ENCODE results near the gene MTG2.

MTG2 gene

DNA sequence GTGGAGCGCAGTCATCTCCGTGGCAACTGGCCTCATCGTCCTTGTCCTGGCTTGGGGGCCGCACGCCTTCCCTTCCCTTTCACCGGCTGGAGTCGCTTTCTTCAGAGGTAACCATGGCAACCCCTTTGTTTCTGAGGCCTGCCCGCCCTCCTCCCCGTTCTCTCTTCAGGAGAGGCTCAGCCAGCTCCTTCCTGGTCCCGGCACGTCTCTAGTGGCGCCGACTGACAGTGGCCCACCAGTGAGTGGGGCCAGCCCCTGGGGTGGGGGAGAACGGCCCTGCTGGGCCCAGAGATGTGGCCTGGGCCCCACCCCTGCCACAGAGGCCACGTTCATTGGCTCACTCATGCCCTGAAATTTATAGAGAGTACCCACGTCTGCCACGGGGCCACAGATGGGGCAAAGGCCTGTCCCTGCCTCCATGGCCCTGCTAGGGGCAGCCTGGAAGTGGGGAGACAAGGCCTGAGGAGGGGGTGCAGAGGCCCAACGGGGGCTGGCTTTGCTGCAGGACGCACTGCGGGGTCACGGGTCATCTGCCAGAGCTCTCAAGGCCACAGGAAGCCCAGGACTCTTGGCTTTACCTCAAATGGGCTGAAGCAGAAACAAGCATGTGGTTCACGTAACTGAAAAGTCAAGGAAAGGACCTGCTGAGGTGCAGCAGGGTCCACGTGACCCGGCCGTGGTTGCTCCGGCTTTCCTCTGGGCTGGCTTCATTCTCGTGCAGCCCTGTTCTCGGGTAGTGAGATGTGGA lies 54.1 kb downstream of the MTG2 start:
- DNase-seq: no peak

DNA sequence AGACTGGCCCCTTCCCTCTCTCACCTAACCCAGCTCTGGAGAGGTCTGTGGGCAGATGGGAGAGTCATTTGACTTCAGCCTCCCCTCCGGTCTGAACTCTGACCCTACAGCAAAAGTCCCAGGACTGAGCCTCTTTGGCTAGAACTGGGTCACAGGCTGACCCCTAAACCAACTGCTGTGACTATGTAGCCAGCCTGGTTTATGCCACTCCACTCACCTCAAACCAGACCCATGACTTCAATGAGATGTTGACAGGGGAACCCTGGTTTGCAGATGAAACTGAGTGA lies 54.6 kb downstream of the MTG2 start:
- DNase-seq: no peak

DNA sequence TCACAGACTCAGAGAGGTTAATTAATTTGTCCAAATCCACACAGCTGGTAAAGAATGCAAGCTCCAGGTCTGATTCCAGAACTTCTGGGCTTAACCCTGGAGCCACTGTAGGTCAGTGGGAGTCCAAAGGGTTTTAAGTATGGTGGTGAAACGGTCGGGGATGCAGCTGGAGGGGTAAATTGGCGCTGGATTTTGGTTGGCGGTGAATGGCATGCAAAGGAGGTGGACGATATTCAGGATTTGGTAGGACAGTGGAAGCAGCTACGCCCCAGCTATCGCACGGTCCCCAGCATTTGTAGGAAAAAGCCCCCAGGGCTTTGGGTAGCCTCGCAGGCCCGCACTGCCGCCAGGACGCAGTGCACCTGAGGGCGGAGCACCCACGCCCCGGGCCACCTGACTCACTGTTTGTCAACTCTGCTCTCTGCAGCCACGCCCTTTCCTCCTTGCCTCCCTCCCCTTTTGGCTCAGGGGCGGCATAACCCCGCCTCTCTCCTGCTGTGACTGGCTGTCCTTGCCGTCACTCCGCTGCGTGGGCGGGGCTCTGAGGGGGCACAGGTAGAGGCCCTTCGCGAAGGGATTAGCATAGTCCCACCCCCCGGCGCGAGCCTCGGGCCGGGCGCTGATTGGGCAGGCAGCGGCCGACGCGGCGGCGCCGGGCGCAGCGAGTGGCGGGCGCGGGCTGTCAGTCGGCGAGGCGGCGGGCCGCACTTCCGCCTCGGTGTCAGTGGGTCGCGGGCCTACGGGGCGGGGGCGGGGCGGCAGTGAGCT lies 55.2 kb downstream of the MTG2 start, which contains the start of gene OSBPL2:
Gene OSBPL2 (plus strand): TSS at position 721 of the 768 bp plus-strand sequence. CDS start 17,664 bp downstream, outside the sequence.
- DNase-seq: peak; percentile 100

DNA sequence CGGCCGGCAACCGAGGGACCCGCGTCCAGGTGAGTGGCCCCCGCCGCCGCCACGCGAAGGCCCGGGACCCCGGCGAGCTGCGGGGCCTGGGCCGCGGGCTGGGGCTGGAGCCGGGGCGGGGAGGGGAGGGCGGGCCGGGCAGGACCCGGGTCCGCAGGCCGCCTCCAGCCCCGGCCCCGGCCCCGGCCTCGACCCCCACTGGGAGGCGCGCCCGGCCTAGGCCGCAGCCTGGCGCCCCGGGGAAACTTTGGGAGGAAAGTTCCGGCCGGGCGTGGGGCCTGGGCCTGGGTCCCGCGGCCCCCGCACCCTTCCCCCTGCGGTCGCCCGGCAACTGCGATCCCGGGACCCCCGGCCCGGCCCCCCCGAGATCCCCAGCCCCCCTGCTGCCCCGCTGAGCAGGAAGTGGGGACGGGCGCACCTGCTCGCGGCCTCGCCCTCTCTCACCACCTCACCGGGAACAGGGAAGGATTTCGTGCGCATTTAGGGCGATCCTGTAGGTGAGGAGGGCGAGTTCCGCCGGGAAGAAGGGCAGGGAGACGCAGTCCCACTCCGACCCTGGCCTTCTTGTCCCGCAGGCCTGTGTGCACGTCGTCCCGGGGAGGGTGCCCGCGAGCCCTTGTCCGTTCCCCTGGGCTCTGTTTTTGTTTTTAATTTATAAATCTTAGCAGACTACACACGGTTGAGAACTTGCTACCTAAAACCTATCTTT lies 55.9 kb downstream of the MTG2 start:
- DNase-seq: peak; percentile 6

DNA sequence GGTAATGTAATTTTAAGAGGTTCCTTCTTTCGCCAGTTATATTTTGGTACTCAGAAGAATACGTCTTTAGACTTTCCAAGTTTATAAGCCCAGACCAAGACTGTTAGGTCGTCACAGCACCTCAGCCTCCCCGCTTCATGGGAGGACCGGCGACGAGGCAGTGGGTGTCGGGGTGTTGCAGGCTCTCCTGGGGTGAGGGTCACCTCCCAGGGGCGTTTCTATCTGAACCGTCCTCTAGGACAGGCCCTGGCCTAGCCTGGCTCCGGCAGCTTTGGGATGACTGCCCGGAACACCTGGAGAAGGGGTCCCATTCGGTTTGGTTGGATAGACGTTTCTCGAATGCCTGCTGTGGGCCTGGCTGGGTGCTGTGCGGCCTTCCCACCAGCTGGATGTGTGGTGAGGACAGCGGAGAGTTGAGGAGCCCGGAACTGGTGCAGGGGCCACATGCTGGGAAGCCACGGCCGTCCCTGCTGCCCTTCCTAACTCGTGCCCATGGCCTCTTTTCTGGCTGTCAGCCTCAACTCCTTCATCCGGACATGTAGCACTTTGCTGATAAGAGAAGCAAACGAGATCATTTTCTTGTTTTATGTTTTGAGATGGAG lies 56.6 kb downstream of the MTG2 start:
- no peak for DNase-seq

DNA sequence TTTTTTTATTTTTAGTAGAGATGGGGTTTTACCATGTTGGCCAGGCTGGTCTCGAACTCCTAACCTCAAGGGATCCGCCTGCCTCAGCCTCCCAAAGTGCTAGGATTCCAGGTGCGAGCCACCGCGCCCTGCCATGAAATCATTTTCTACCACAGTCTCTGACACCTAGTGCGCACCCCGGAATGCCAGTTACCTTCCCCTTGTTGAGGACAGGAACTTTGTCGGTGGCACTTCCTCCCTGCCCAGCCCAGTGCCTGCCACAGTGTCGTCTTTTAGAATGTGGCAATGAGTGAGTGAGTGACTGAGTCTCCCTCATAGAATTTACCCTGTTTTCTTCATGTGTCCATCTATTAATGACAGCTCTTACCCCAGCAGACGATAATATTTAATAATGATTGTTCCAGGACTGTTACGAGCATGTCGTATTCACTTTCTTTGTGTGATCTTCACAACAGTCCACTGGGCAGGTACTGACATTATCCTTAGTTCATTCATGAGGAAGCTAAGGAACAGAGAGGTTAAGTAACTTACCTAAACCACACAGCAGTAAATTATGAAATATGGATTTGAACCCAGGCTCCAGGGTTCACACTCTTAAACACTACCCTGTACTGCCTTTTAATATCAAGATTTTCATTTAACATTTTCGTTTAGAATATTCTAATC lies 57.3 kb downstream of the MTG2 start:
- no peak for DNase-seq

DNA sequence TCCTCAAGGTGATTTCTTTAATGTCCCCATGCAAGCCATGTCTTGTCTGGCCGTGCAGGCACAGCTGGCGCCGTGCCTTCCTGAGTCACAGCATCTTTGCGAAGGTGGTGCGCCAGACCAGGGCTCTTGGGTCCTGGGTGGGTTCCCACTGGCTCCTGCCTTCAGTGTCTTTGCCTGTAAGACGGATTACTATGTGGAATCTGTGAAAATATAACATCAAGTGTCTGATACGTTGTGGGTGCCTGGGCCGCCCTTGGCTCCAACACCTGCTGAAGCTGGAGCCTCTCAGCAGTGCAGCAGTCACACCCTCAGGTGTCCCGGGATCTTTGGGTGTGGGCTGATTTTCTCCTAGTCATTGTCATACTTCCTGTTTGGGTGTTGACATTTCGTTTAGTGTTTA lies 58.7 kb downstream of the MTG2 start:
- DNase-seq: no peak

DNA sequence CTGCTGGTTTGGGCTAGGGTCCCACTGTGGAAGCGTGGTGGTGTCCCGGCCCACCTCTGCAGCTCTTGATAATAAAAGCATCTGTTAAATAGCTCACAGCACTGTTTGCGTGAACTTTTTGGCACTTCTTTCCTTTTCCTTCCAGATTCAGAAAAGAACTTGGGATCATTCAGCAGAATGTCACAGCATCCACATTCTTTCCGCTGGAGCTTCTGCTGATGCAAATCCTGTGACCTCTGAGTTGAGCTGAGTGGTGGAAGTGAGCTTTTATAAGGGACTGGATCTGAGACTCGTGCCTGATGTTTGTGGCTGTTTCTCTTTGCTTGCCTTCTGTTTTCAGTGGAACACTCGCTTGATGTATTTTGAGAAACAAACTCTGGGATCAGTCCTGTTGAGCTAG lies 59.3 kb downstream of the MTG2 start:
- DNase-seq: no peak

DNA sequence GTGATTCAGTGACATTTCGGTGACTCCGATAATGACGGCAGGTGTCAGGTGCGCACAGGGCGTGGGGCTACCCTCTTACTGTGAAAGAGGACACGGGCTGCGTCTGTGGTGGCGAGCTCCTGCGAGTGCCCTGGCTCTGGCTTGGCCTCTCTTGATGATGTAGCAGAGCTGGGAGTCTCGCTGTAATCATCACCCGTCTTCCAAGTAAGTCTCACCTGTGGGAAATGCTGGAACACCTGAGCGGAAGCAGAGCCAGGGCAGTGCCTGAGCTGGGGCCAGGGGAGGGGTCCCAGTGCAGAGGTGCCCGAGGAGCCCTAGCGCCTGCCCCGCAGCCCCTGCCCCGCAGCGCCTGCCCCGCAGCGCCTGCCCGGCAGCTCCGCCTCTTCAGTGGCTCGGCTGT lies 60.3 kb downstream of the MTG2 start:
- DNase-seq: no peak

DNA sequence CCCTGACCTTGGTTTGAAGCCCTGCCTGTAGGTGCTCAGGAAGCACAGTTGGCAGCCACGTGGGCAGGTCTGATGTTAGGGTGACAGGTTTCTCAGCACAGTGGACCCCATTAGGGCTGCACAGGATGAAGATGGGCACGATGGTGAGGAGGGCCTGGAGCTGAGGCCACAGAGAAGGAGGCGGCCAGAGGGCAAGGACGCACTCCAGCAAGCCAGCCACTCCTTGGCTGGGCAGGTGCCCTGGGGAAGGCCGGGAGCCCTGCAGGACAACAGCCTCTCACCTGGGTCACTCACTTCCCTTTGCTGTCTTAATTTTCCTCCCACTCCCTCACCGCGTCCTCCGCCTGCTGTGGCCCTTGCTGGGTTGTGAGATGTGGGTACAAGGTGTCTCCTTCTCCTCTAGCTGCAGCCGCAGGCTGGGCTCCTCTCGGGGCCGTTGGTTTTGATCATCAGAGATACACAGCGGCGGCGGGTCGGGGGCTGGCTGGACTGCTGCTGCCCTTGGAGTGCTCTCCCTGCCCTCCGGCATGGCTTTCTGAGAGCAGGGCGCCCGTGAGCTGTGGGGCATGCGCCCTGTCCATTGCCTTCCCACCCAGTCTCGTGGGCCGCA lies 61.2 kb downstream of the MTG2 start:
- DNase-seq: no peak

DNA sequence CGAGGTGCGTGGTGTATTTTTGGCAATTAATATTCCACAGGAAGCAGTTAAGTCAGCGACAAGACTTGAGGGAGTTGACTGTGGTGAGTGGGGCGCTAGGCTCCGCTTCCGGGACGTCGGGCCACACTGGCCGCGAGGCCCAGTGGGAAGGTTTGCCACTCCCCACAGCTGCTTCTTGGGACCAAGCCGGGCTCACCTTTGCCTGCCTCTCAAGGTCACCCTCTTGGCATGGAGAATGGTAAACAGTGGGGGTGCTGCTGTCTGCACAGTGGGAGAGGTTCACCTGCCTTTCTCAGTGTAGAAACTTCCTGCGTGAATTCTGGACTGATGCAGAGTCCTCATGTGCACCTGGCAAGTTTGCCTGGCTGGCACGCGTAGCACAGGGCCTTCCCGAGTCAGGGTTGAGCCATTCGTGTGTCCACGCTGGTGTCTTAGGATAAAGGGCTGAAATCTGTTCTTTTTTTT lies 61.8 kb downstream of the MTG2 start:
- no peak for DNase-seq

DNA sequence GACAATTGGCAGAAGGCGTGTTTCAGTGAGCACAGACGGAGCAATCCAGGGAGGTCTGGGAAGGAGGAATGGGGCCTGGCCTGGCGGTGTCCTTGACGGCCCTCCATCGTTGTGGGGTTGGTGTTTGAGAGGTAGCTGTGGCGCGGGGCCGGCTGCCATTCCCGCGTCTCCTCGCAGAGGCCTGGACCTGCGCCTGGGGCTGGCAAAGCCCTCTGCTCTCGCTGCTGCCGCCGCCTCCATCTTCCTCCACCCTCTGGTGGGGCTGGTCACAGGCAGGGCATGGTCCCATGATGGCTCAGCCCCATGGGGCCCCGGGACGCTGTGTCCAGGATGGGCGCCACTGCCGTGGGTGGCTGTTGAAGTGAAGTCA lies 63.1 kb downstream of the MTG2 start:
- DNase-seq: no peak

DNA sequence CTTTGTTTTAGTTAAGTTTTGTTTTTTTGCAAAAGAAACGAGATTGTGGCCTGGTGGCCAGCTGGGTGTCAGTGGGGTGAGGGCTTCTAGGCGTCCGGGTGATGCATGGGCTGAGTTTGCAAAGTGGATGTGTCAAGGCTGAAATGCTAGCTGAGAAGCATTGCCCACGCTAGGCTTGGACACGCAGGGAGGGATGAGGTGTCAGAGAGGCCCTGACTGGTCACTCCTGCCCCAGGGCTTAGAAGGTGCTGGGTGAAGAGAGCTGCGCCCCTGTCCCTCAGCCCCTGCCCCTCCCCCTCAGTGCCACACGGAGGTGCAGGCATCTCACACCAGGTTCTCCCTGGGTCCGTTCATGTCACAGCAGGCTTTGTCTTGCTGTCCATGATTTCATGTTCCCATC lies 63.6 kb downstream of the MTG2 start:
- no peak for DNase-seq

DNA sequence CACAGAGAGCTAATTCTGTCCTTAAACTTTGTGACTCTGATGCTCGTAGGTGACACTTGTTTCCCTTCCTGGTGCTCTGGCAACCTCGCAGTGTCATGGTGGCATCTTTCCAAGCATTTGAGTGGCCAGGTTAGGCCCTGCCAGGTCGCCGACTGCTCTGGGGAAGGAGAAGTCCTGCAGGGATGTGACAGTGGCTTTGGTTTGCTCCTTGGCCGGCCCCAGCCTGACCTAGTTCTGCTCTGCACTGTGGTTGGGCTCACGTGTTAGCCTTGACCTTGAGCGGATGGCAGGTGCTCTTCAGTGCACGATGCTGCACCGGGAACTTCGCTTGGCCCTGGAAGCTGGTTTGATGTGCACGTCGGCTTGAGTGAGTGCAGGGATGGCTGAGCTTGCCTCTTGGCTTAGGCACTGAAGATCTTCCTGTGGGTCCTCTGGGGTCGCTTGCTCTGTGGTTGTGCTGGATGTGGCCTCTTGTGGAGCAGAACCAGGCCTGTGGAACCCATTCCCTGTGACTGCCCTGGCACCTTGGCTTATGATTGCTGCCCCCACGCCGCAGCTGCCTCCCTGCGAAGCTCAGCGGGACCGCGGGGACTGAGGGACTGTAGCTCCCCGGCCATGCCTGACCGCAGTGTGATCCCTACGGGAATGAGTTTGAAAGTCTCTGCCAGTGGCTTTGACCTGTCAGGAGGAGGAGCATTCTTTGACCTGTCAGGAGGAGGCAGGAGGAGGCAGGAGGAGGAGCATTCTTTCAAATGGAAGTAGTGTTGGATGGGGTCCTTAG lies 64.2 kb downstream of the MTG2 start:
- DNase-seq: no peak

DNA sequence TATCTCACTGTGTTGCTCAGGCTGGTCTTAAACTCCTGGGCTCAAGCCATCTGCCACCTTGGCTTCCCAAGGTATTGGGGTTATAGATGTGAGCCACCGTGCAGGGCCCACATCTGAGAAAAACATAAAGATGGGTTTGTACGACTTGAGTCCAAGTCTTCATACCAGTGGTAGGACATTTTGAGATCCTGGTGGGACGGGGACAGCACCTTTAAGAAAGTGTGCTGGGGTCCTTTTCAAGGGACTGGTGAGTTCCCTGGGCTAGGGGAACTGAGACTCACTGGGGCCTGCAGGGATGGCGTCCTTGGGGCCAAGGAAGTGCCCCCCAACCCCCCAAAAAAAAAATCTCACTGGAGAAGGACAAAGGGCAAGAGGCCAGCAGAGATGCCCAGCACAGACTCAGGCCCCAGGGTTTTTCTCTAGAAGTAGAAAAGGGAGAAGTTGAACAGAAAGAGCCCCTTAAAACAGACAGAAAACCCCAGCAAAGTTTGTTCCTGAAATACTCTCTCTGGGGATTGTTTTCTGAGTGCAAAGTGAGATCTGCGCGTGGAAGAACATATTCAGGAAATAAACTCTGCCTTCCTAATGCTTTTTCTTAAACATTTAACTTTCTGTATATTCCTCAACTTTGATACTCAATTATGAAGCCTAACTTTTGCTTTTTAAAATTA lies 66.2 kb downstream of the MTG2 start:
- DNase-seq: no peak

DNA sequence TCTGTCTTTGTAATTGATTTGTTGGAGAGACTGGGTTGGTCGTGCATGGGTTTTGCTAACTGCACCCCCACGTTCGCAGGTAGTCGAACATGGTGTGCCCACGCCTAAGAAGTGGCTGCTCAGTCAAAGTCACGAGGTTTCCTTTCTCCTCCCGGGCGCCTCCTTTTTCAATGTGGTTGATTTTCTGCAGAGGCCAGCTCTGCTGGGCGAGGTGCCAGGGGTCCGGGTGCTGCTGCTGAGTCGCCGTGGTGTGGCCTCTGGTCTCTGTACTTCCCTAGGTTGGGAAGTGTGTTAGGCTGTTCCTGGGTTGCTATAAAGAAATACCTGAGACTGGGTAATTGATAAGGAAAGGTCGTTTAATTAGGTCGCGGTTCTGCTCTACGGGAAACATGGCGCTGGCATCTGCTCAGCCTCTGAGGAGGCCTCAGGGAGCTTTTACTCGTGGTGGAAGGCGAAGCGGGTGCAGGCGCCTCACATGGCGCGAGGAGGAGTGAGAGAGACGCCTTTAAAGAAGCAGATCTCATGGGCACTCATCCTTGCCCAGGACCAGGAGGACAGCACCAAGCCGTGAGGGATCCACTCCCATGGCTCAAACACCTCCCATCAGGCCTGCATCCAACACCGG lies 69.6 kb downstream of the MTG2 start:
- DNase-seq: no peak

Measured in activated naive CD4-positive, alpha-beta T cell treated with Interleukin-2 at 50 U/mL for 16 hours (primary cell).